OCI-M2 (cell line): ENCODE results near the gene FGD1.

ENCODE experiments used
- DNase-seq: peaks from one replicate; lab custom pipeline; 2025; ENCODE audit not compliant: unreplicated experiment; lab: John Stamatoyannopoulos, UW

Gene FGD1

DNA sequence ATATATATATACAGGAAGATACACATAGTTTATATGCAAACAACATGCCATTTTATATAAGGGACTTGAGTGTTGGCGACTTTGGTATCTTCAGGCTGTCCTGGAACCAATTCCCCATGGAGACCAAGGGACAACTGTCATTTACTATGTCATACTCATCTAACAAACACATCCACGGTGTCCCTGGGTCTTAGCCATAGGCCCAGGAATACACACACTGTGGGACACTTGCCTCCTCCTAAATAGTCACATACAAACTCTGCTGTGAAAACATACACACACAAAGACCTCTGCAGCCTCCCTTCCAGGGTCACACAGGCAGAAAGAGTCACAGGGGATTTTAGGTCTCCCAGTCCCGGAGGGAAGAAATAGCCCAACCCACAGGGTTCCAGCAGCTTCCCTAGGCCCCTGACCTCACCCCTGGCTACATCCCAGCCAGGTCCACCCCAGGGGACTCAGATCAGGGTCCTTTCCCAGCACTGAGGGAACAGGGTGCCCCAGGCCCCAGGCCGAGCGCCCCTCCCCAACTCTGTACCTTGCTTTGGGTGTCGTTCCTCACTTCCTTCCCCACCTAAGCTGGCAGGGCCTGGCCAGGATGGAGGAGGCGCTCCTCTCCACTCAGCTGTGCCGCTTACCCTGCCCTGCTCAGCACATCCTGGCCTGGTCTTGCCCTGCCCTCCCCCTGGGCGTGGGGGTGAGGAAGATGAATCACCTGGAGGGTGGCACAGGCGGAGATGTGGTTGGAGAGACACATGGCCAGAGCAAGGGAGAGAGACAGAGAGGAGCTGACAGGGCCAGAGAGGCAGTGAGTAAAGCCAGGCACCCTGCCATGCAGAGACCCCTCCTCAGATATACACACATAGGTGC lies 21.8 kb downstream of the FGD1 start:
- no peak for DNase-seq

DNA sequence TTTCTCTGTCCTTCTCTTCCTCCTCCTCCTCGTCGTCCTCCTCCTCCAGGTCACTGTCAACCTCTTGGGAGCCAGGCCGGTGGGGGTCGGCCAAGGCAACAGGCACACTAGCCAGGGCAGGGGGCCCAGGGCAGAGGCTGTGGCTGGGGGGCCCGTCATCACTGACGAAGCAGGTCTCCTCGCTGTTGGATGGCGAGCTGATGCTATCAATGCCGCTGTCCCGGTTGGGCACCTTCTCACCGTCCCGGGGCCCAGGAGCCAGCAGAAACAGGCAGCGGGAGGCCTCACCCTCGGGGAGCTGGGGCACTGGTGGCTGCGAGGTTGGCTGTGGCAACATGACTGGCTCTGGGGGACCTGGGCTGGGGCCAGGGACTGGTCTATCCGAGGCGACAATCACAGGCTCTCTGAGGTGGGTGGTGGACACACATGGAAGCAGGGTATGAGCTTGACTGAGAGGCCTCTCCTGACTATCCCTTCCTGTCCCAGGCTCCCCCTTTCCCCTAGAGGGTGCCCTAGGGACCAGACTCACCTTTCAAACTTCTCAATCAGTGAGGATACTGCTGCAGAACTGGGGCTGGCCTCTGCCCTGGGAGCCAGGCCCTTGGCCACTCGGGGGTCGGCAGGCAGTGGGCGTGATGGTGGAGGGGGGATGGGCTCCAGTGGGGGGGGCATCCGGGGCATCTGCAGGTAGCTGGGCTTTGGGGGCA lies 25.8 kb downstream of the FGD1 start:
- no peak for DNase-seq

DNA sequence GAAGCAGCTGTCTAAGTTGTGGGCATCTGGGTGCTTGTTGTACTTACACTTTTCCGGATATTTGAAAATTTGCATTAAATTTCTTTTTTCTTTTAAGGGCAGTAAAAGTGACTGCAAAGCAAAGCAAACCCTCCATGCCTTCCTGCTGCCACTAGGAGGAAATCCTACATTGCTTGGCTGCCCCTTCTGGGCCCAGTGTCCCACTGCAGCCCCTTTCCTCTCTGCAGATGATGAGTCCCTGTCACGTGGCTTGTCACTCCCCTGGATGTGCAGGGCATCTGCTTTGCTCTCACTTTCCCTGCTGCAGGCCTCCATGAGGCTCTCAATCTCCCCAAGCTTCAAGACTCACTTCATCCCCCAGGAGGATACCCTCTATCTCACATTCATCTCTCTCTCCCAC lies 43.1 kb downstream of the FGD1 start:
- DNase-seq = no peak

DNA sequence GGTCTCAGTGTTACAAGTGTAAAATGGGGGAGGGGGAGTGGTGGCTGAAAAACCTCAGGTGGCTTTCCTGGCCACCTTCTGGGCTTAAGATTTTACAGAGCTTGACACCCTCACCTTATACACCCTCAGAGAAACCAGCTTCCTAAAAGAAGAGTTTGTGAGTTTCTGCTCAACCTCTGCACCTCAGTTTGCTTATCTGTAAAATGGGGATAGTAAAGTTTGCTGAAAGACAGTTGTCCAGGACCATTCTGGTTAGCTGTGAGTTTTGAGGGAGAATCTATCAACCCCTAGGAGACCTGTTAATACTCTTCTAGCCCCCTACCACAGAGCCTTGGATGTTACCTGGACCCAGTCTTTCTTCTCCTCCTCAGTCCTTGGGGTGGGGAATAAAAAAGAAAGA lies 46.1 kb downstream of the FGD1 start:
- no peak for DNase-seq

DNA sequence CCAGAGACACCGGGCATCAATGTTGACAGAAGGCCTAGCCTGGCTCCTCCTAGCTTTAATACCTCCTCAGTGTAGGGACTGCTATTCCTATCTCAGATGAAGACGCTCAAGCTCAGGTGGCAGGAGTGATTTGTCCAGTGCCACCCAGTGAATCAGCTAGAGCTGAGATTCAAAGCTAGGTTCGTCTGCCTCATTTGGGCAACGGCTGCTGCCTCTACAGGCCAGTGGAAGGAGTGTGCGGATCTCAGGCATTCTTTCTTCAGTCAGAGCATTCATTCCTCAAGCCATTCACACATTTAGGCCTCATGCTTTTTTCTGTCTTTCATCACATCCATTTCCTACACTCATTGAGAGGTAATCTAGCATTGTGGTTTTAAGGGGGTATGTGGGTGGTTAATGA lies 48.6 kb downstream of the FGD1 start:
- no peak for DNase-seq

DNA sequence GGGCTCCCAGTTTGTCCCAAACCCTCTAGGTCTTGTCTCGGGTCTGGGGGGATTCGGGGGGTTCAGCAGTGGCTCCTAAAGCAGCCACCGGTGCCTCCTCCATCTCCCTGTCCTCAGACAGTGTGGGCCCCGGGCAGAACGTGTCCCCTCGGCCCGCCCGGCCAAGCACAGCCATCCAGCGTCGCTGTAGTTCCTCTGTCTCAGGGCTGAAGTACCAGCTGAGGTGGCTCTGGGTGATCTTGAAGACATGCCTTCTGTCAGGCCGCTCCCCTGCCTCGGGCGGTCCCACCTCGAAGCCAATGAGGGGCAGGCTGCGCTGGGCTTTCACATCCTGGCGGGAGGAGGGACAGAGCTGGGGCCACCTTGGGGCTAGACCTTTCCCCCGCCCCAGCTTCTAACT lies 50.0 kb downstream of the FGD1 start:
- DNase-seq = no peak

DNA sequence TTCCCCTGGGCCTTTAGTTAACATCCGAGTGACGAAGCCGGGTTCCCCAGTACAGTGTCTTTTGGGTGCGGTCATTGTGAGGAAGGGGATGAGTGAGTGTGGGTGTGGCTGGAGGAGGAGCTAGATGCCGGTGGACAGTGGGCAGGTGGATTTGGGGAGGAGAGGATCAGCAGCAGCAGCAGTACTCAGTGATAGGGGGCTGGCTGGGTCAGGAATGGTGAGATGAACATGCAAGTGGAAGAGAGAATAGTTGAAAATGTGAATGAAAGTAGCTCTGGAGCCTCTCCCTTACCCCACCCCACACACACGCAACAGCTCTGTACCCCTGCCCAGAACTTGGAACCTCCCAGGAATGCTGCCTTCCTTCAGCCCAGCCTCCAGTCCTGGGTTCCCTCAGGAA lies 51.3 kb downstream of the FGD1 start:
- DNase-seq = no peak

- DNase-seq = no peak
These were observed 53.2 kb downstream of the FGD1 start for GRCh38 chrX:54442790-54443189.

DNA sequence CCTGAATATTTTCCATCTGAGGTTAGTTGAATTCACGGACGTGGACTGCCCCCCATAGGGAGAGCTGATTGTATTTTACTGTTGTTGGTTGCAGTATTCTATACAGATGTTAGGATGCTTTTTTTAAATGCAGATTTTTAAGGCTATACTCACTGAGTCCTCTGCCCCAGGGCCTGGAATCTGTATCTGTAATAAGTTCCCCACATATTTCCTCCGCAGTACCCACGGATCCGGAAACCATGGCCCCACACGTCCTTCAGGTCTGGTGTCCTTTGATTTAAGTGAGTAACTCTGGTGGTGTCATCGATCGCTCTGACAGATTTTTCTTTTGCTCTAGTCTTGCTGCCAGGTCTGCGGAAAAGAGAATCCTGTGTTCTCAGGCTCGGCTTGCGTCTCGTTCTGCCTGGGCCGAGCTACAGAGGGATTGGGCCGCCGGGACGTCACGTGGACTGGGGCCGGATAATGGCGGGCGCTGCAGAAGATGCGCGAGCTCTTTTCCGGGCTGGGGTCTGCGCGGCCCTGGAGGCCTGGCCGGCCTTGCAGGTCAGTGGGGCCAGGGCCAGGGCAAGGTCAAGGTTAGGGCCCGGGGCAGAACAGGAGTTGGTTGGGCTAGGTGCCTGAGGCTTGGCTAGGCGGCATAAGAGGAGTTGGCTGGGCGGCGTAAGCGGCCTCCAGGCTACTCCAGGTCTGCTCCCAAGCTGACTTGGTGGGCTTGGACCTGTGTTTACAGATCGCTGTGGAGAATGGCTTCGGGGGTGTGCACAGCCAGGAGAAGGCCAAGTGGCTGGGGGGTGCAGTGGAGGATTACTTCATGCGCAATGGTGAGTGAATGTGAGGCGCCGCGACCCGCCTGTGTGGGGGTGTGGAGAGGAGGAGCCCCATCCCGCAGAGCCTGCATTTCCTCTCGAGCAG lies 55.8 kb downstream of the FGD1 start, which contains the start of gene TSR2:
Gene TSR2 (plus strand): TSS at position 445 of the 912 bp plus-strand sequence. CDS start 18 bp downstream, at position 463.
- DNase-seq = peak; percentile 59

DNA sequence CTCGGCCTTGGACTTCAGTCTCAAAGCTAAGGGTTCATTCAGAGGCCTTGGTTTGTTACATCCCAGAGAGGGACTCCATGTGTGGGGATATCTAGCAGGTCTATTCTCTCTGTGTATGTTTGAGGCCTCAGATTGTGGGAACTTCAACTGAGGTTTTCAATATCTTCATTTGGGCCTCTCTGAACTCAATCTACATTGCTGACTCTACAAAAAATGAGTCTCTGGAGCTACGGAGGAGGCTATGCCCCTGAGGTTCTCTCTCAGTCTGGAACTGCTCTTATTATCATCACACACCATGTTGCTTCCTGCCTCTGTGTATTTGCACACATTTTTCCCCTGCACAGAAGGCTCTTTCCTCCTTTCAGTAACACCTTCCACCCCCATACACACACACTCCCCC lies 60.9 kb downstream of the FGD1 start:
- no peak for DNase-seq

- no peak for DNase-seq
These were observed 65.5 kb downstream of the FGD1 start for GRCh38 chrX:54430519-54430918.

DNA sequence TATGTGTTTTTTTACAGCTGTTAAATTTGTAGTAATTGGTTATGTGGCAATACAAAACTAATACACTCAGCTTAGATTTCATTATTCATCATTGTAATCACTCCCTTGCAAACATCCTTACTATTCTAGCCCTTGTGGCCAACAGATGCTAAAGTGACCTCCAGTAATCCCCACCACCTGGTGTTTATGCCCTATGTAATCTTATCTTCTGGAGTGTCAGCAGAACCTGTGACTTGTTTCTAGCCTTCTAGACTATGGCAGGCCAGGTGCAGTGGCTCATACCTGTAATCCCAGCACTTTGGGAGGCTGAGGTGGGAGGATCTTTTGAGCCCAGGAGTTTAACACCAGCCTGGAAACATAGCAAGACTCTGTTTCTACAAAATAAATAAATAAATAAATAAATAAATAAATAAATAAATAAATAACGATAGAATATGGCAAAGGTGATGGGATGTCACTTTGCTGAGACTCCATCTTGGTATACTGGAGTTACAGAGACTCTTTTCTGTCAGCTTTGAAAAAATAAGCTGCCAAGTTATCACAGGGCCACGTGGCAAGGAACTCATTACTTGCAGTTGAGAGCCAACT lies 68.1 kb downstream of the FGD1 start:
- no peak for DNase-seq

DNA sequence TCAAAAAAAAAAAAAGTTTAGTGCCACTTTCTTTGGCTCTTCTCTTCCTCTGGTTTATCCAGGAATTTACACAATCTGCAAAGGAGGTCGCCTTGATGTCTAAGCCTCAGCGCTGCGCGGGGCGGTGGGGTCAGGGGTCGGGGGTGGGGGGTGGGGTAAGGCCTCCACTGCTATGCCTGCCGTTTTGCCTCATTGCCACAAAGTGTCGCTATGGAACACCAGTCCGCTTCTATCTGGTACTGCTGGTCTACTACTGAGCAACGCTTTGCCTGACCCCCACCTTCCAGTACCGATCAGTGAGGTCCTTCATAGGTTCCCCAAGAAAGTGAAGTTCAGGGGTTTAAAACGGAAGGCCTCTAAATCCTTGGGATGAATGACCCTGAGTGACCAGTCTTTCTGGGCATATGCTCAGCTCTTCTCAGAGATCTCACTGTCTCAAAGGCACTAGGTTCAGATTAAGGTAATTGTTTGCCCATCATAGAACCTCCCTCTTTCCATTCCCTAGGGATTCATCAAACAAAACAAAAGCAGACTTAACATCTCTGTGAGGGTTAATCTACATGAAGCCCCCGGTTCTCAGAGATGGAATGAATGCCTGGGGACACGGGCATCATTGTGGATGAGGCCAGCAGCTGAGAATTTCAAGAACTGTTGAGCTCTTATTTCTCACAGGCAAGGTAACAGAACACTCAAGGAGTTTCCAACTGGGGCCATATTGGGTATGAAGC lies 72.7 kb downstream of the FGD1 start:
- DNase-seq = no peak

DNA sequence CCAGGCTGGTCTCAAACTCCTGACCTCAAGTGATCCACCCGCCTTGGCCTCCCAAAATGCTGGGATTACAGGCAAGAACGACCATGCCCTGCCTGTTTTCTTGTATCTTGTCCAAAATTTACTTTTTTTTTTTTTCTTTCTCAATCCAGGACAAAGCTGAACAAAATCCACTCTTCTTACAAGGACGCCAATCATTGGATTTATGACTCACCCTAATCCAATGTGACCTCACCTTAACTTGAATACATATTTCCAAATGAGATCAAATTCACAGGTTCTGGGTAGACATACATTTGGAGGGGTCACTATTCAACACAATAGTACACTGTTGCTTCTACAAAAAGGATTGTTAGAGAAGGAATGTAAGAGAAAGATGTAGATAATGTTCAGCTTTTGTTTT lies 73.9 kb downstream of the FGD1 start:
- DNase-seq = no peak

DNA sequence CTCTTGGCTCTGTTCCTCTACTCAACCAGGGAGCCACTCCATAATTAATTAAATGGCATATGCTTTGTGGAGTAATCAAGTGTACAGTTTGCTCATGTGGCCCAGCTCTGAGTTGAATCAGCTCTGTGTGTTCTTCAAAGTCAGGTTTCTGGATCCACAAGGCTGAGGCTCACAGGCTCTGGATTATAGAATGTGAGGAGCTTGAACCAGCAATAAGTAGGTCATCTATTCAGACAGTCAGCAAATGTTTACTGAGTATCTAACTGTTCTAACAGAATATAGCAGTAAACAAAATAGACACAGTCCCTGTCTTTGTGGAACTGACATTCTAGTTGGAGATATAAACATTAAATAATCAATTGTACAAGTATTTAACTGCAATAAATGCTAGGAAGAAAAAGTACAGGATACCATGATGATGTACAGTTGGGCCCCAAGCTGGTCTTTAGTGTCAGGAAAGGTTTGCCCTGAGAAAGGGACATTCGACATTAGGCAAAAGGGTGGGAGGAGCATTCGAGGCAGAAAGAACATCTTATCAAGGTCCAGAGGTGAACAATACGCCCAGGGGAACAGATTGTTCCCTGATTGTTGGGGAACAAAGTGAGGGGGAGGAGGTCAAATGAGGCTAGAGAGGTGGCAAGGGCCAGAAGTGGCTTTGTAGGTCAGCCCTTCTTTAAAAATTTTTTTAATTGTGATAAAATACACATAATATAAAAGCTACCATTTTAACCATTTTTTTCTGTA lies 76.3 kb downstream of the FGD1 start:
- no peak for DNase-seq

DNA sequence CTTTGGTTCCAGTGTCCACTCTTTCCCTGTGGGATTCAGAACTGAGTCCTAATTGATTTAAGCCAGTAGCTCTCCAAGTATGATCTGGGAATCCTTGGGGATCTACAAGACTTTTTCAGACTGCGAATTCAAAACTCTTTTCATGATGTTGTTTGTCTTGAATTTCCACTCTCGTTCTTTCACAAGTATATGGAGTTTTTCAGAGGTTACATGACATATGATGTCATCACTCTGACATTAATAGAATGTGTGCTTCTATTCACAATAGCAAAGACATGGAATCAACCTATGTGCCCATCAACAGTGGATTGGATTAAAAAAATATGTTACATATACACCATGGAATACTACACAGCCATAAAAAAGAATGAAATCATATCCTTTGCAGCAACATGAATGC lies 79.1 kb downstream of the FGD1 start:
- no peak for DNase-seq

GRCh38 chrX:54415534-54416350 lies 80.3 kb downstream of the FGD1 start:
- DNase-seq = peak; percentile 8

GRCh38 chrX:54413753-54414152 lies 82.3 kb downstream of the FGD1 start:
- DNase-seq = no peak

DNA sequence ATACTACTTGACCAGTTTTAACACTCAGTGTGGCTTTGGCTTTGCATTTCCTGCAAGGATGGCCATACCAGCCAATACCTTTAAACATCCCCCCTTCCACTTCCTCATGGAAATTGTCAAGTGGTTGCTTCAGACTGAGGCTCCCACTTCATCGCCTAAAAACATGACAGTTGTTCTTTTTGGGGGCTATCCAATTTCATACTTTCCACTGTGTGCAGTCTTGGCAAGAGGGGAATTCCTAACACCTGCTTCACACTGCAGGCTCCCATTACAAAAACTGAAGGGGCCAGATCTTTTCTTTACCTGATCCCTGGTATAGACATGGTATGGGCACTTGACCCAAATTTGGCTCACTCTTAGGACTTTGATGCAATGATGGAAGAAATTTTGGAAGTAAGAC lies 84.3 kb downstream of the FGD1 start:
- DNase-seq = no peak
